H1 (cell line): ENCODE data around the gene TP53I3. TPM values are rescaled to one million over a fixed set of nuclear protein-coding genes. Genes with fewer than 3 reads are reported as not detected.

ENCODE experiments used
- CTCF ChIA-PET: fragments of 300-600 bp; sonication (Branson Sonifier 250); formaldehyde crosslinking; loops from one replicate; lab custom pipeline; 2021; ENCODE audit not compliant: partially characterized antibody; lab: Charles Lee
- POLR2A ChIA-PET: fragments of 300-600 bp; sonication (Branson Sonifier 250); formaldehyde crosslinking; loops from one replicate; lab custom pipeline; 2021; ENCODE audit warnings: inconsistent platforms; ENCODE audit not compliant: partially characterized antibody; lab: Charles Lee
- DNase-seq, 2 experiments: peaks; one replicate each; pipeline versions ENCODE4 v3.0.0 to v3.0.0-alpha.2; 2010 to 2022; ENCODE audit warnings: low spot score in 2 of 2, low read depth in 1 of 2, mixed read lengths in 1 of 2
- FAIRE-seq: peaks from 2 replicates; lab custom pipeline; 2011; peaks lifted over from hg19 to GRCh38; lab: Jason Lieb, UNC
- H2AFZ ChIP-seq: 2 replicates; pipeline ENCODE4 v1.8.1; 2012; ENCODE audit warnings: low read length, inconsistent platforms
- H2AK5ac ChIP-seq: 2 replicates; pipeline ENCODE4 v1.6.1; 2013; ENCODE audit warnings: low read depth, low read length
- H2BK120ac ChIP-seq: replicated peaks from 2 replicates; pipeline ENCODE3; 2013; ENCODE audit warnings: low read depth, low read length, inconsistent platforms
- H2BK12ac ChIP-seq: 2 replicates; pipeline ENCODE4 v1.6.1; 2013; ENCODE audit warnings: low read depth, low read length
- H2BK15ac ChIP-seq: 2 replicates; pipeline ENCODE4 v1.6.1; 2013; ENCODE audit warnings: low read length
- H2BK20ac ChIP-seq: 2 replicates; pipeline ENCODE4 v1.6.1; 2013; ENCODE audit warnings: low read length
- H2BK5ac ChIP-seq: 2 replicates; pipeline ENCODE4 v1.6.1; 2013; ENCODE audit warnings: low read depth, low read length
- H3K14ac ChIP-seq: 2 replicates; pipeline ENCODE4 v1.6.1; 2013; ENCODE audit warnings: inconsistent platforms; ENCODE audit not compliant: insufficient read length
- H3K18ac ChIP-seq: 2 replicates; pipeline ENCODE4 v1.6.1; 2013; ENCODE audit warnings: low read length; ENCODE audit errors: extremely low read depth
- H3K23ac ChIP-seq: 2 replicates; pipeline ENCODE4 v1.6.1; 2013; ENCODE audit warnings: inconsistent platforms; ENCODE audit not compliant: insufficient read length
- H3K23me2 ChIP-seq: 2 replicates; pipeline ENCODE4 v1.6.1; 2013; ENCODE audit warnings: low read depth, low read length
- H3K27ac ChIP-seq: 2 replicates; pipeline ENCODE4 v1.6.1; 2011; ENCODE audit warnings: low read depth, low read length, inconsistent platforms
- H3K27me3 ChIP-seq, 4 experiments: replicated peaks in 1 of 4; 1 replicate in 1 of 4; 2 replicates in 3 of 4; pipeline versions ENCODE4 v1.6.1 to v1.8.1; 2011 to 2013; ENCODE audit warnings: low read length in 3 of 4, mild to moderate bottlenecking in 3 of 4, inconsistent platforms in 2 of 4, mixed read lengths in 2 of 4, moderate library complexity in 1 of 4; ENCODE audit not compliant: control insufficient read depth in 3 of 4, insufficient read depth in 3 of 4; ENCODE audit errors: extremely low read depth in 1 of 4
- H3K36me3 ChIP-seq, 4 experiments: 2 replicates each; pipeline versions ENCODE4 v1.6.1 to v1.8.1; 2011 to 2013; ENCODE audit warnings: mild to moderate bottlenecking in 4 of 4, low read length in 3 of 4, moderate library complexity in 2 of 4, control low read depth in 1 of 4, inconsistent platforms in 1 of 4; ENCODE audit not compliant: insufficient read depth in 4 of 4, control insufficient read depth in 2 of 4
- H3K4ac ChIP-seq: replicated peaks from 2 replicates; pipeline ENCODE3; 2013; ENCODE audit warnings: low read length, low read depth, mixed read lengths, inconsistent platforms; ENCODE audit not compliant: insufficient read length
- H3K4me1 ChIP-seq, 4 experiments: replicated peaks in 1 of 4; 1 replicate in 1 of 4; 2 replicates in 3 of 4; pipeline versions ENCODE4 v1.6.1 to v1.8.1; 2011 to 2013; ENCODE audit warnings: low read length in 3 of 4, inconsistent platforms in 2 of 4, mixed read lengths in 1 of 4; ENCODE audit not compliant: insufficient read depth in 4 of 4, control insufficient read depth in 3 of 4
- H3K4me2 ChIP-seq, 2 experiments: 2 replicates each; pipeline versions ENCODE4 v1.6.1 to v1.8.1; 2011 to 2013; ENCODE audit warnings: low read depth in 2 of 2, low read length in 2 of 2, control low read depth in 1 of 2, inconsistent platforms in 1 of 2, mild to moderate bottlenecking in 1 of 2; ENCODE audit not compliant: insufficient read depth in 1 of 2
- H3K4me3 ChIP-seq, 4 experiments: fragments of 200-600, 300-600 bp in 1 of 4; sonication (generic), shearing (Covaris generic), sonication (Bioruptor Twin) in 1 of 4; 2 replicates each; pipeline versions ENCODE4 v1.5.1 to v1.8.1; 2011 to 2016; ENCODE audit warnings: low read length in 4 of 4, low read depth in 3 of 4, control low read depth in 2 of 4, inconsistent platforms in 2 of 4, mild to moderate bottlenecking in 2 of 4, mixed read lengths in 1 of 4, moderate library complexity in 1 of 4; ENCODE audit not compliant: insufficient read depth in 2 of 4; ENCODE audit errors: extremely low read depth in 1 of 4
- H3K56ac ChIP-seq: replicated peaks from 2 replicates; pipeline ENCODE3; 2013; ENCODE audit warnings: low read depth, mild to moderate bottlenecking, mixed read lengths, low read length, inconsistent platforms; ENCODE audit not compliant: insufficient read length
- H3K79me1 ChIP-seq: 2 replicates; pipeline ENCODE4 v1.6.1; 2013; ENCODE audit warnings: low read depth, low read length, control low read depth
- H3K79me2 ChIP-seq, 2 experiments: 2 replicates each; pipeline versions ENCODE4 v1.6.1 to v1.8.1; 2012 to 2013; ENCODE audit warnings: low read length in 2 of 2, mild to moderate bottlenecking in 2 of 2, inconsistent platforms in 1 of 2; ENCODE audit not compliant: insufficient read depth in 2 of 2, control insufficient read depth in 1 of 2
- H3K9ac ChIP-seq, 4 experiments: replicated peaks in 1 of 4; 1 replicate in 1 of 4; 2 replicates in 3 of 4; pipeline versions ENCODE4 v1.6.1 to v1.8.1; 2011 to 2013; ENCODE audit warnings: low read depth in 3 of 4, low read length in 3 of 4, control low read depth in 2 of 4, mild to moderate bottlenecking in 2 of 4, moderate library complexity in 2 of 4, inconsistent platforms in 1 of 4; ENCODE audit errors: extremely low read depth in 1 of 4
- H3K9me3 ChIP-seq, 2 experiments: 2 replicates each; pipeline versions ENCODE4 v1.6.1 to v1.8.1; 2012 to 2013; ENCODE audit warnings: mild to moderate bottlenecking in 2 of 2, moderate library complexity in 2 of 2, control low read depth in 1 of 2, inconsistent platforms in 1 of 2, low read depth in 1 of 2, low read length in 1 of 2, mixed read lengths in 1 of 2; ENCODE audit not compliant: insufficient read depth in 2 of 2
- H4K20me1 ChIP-seq, 2 experiments: replicated peaks in 1 of 2; 2 replicates each; pipeline versions ENCODE3 to v1.8.1; 2011 to 2013; ENCODE audit warnings: inconsistent platforms in 2 of 2, low read length in 2 of 2, mild to moderate bottlenecking in 1 of 2; ENCODE audit not compliant: insufficient read depth in 2 of 2, control insufficient read depth in 1 of 2
- H4K5ac ChIP-seq: 2 replicates; pipeline ENCODE4 v1.6.1; 2013; ENCODE audit warnings: low read length, low read depth, mixed read lengths, inconsistent platforms; ENCODE audit not compliant: insufficient read length
- H4K8ac ChIP-seq: 2 replicates; pipeline ENCODE4 v1.8.0; 2013; ENCODE audit warnings: mild to moderate bottlenecking, moderate library complexity, low read length, inconsistent platforms; ENCODE audit not compliant: insufficient read depth; ENCODE audit errors: extremely low read depth
- H4K91ac ChIP-seq: replicated peaks from 2 replicates; pipeline ENCODE3; 2013; ENCODE audit warnings: low read length, mixed read lengths, inconsistent platforms; ENCODE audit not compliant: insufficient read length
- JUND ChIP-seq: IDR thresholded peaks from 2 replicates; pipeline ENCODE4 v1.6.1; 2011; ENCODE audit warnings: mild to moderate bottlenecking, improper control_type of control experiment, low read length
- KDM1A ChIP-seq: fragments of 200-600, 300-600 bp; sonication (generic); IDR thresholded peaks from 2 replicates; pipeline ENCODE4 v1.7.1; 2016; ENCODE audit warnings: mild to moderate bottlenecking, low read length, borderline replicate concordance
- MAX ChIP-seq: IDR thresholded peaks from 2 replicates; pipeline ENCODE4 v1.6.1; 2012; ENCODE audit warnings: inconsistent platforms
- RFX5 ChIP-seq: IDR thresholded peaks from 2 replicates; pipeline ENCODE4 v1.6.1; 2011; ENCODE audit warnings: low read depth, low read length, improper control_type of control experiment, borderline replicate concordance
- SAP30 ChIP-seq: fragments of 300-600 bp; sonication (generic); IDR thresholded peaks from 2 replicates; pipeline ENCODE4 v1.7.1; 2012; ENCODE audit warnings: low read length, moderate library complexity, mild to moderate bottlenecking, inconsistent platforms; ENCODE audit not compliant: insufficient read depth, insufficient replicate concordance
- SIX5 ChIP-seq: IDR thresholded peaks from 2 replicates; pipeline ENCODE4 v1.6.1; 2011; ENCODE audit warnings: mild to moderate bottlenecking, low read depth, low read length
- TAF7 ChIP-seq: optimal IDR thresholded peaks from 2 replicates; pipeline ENCODE3; 2011; ENCODE audit warnings: low read depth, mild to moderate bottlenecking, inconsistent platforms, low read length, moderate library complexity, borderline replicate concordance
- WGBS, 2 experiments: shearing (Covaris generic) in 1 of 2; methylation state at CpG; one replicate each; pipeline versions ENCODE4 v1.1.6 to v1.1.7; 2013 to 2015; ENCODE audit warnings: low lambda C conversion rate in 2 of 2, mixed read lengths in 2 of 2, inconsistent platforms in 1 of 2, low coverage in 1 of 2, missing lambda C conversion rate in 1 of 2; ENCODE audit not compliant: insufficient replicate concordance in 2 of 2, insufficient coverage in 1 of 2, insufficient read length in 1 of 2; ENCODE audit errors: extremely low coverage in 1 of 2, missing lambda C conversion rate in 1 of 2; 5-methylcytosine and 5-hydroxymethylcytosine counted together
- polyA plus RNA-seq, 7 experiments: library from polyadenylated mRNA; depleted of rRNA in 3 of 7; stranded (reverse) in 5 of 7; unstranded in 2 of 7; fragments of >200 nt in 5 of 7; fragments of 200-250 nt in 2 of 7; gene quantifications; 1 replicate in 5 of 7; 2 replicates in 1 of 7; 4 replicates in 1 of 7; pipeline versions ENCODE4 v1.2.1 to v1.2.3, GENCODE V29; 2011 to 2013; ENCODE audit warnings: missing spikeins in 2 of 7, mixed read lengths in 2 of 7
- total RNA-seq: library from RNA; stranded (reverse); fragmentation: NEBNext Ultra II Directional; extraction: Animal tissue kit (Norgen Biotek cat#: 25700); gene quantifications from 2 replicates; pipeline ENCODE4 v1.2.1, GENCODE V29; 2021

The TP53I3 gene
- total and polyA plus RNA-seq, 2 of the 8 experiments (the other 6 are each of a cell fraction or from before 2014, with no cell fraction given), result 29.4 to 34.5 TPM

- no peak overlapping the region for H2BK20ac ChIP-seq
- H4K91ac ChIP-seq, result no peak overlapping the region
- CTCF ChIA-PET, result interaction anchor here (4.3 kb wide), 1 partner anchor 26 kb away, joined by 25 read pairs; no protein-coding TSS in a partner anchor
- H4K5ac ChIP-seq, result no peak overlapping the region
- H4K8ac ChIP-seq, result no peak overlapping the region
- no peak for FAIRE-seq
- no peak overlapping the region for H3K23ac ChIP-seq
- POLR2A ChIA-PET, result no interaction called here
- no peaks in the 10 kb centered on the region for H3K27me3 ChIP-seq
- H3K27ac ChIP-seq, result no peak overlapping the region
- H3K4ac ChIP-seq, result no peak overlapping the region
- H3K56ac ChIP-seq, result no peak overlapping the region
- H2AK5ac ChIP-seq, result no peak overlapping the region
- peaks cover 5 to 11% (median 9%) of the 10 kb centered on the region in 4 experiments; a peak in 6 of 8 replicates for H3K36me3 ChIP-seq
- TF ChIP-seq SIX5 (no peak), TAF7 (no peak), MAX (no peak), JUND (no peak), KDM1A (no peak), RFX5 (no peak), SAP30 (no peak)
- H2AFZ ChIP-seq, result no peak overlapping the region
- DNase-seq, result no peak
- no peak overlapping the region for H2BK15ac ChIP-seq
- no peaks in the 10 kb centered on the region for H4K20me1 ChIP-seq
- no peaks in the 10 kb centered on the region for H3K79me2 ChIP-seq
- no peaks in the 10 kb centered on the region for H3K9me3 ChIP-seq
- H3K4me2 ChIP-seq, result no peak overlapping the region
- H3K9ac ChIP-seq, result no peak overlapping the region
- no peak overlapping the region for H2BK12ac ChIP-seq
- no peak overlapping the region for H3K18ac ChIP-seq
- no peak overlapping the region for H2BK120ac ChIP-seq
- no peak overlapping the region for H3K4me3 ChIP-seq
- peaks cover 10% of the 10 kb centered on the region for H3K23me2 ChIP-seq
- H2BK5ac ChIP-seq, result no peak overlapping the region
- no peak overlapping the region for H3K14ac ChIP-seq
- H3K4me1 ChIP-seq, result peaks cover 4 to 11% (median 9%) of the 10 kb centered on the region in 4 experiments
- WGBS, 2 experiments, result 89% methylated on average over 1 of the region's 1 CpG; no CpG with 5 or more reads in 1 of the 2 experiments
- H3K79me1 ChIP-seq, result no peaks in the 10 kb centered on the region
Observed at GRCh38 chr2:24086241-24086640, 1.6 kb upstream of the TP53I3 start.
